HG03575 (cell line): ENCODE data around the gene HSPB6.

ENCODE experiments used
- ATAC-seq: cut with Tn5 transposase; IDR thresholded peaks from one replicate; pipeline ENCODE4 v1.9.1; 2021; ENCODE audit not compliant: unreplicated experiment, insufficient number of reproducible peaks, low FRiP score; ENCODE audit errors: extremely low read depth

Gene HSPB6

GRCh38 chr19:35722461-35722860, 34.4 kb downstream of the HSPB6 start:
- no peak for ATAC-seq

DNA sequence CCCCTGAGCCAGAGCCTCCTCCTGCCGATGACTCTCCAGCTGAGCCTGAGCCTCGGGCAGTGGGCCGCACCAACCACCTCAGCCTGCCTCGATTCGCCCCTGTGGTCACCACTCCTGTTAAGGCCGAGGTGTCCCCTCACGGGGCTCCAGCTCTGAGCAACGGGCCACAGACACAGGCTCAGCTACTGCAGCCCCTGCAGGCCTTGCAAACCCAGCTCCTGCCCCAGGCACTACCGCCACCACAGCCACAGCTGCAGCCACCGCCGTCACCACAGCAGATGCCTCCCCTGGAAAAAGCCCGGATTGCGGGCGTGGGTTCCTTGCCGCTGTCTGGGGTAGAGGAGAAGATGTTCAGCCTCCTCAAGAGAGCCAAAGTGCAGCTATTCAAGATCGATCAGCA, 35.5 kb downstream of the HSPB6 start:
- no peak for ATAC-seq

DNA sequence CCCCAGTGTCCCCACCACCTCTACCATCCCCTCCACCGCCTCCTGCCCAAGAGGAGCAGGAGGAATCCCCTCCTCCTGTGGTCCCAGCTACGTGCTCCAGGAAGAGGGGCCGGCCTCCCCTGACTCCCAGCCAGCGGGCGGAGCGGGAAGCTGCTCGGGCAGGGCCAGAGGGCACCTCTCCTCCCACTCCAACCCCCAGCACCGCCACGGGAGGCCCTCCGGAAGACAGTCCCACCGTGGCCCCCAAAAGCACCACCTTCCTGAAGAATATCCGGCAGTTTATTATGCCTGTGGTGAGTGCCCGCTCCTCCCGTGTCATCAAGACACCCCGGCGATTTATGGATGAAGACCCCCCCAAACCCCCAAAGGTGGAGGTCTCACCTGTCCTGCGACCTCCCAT, 36.2 kb downstream of the HSPB6 start:
- ATAC-seq = no peak

GRCh38 chr19:35720163-35720524, 36.7 kb downstream of the HSPB6 start:
- no peak for ATAC-seq

GRCh38 chr19:35719402-35720162, 37.2 kb downstream of the HSPB6 start:
- no peak for ATAC-seq

GRCh38 chr19:35718345-35719041, 38.3 kb downstream of the HSPB6 start:
- no peak for ATAC-seq

GRCh38 chr19:35717665-35718344, 39.0 kb downstream of the HSPB6 start, which contains the start of gene KMT2B:
Gene KMT2B (plus strand): TSS chr19:35718003. CDS start chr19:35718019, 16 bp downstream.
- no peak for ATAC-seq

DNA sequence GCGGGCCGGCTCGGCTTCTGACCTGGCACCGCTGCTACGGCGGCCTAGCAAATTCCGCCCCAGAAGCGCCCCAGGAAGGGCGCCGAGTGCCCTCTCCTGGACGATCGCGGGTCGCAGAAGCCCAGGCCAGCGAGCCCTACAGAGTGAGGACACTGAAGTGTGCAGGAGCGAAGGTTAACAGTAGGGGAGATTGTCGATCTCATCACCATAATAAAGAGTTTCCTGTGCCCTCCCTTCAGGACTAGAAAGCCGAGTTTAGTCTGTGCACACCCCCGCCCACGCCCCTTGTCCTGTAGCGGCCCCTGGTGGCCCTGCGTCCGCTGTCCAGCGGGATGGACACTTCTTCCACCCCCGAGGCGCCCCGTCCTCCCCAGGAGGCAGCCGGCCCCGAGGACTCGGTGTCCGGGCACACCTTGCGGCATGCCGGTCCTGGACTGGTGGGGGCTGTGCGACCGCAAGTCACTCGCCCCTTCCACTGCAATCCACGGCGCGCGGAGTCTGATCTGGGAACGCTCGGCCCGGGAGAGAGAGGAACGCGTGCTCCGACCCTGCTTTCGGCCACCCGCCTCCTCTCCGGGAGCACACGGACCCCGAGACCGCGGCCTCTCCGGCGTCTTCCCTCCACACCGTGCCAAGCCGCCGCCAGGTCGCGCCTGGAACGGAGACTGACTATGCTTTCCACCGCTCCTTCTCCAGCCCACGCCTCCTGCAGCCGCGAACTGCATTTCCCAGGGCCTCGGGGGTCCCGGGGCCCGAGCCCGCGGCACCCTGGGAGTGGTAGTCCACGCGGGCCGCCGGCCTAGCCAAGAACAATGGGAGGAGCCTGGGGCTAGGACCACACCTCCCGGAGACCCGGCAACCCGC, 39.8 kb downstream of the HSPB6 start:
- no peak for ATAC-seq

GRCh38 chr19:35715981-35716800, 40.6 kb downstream of the HSPB6 start:
- no peak for ATAC-seq

GRCh38 chr19:35715355-35715809, 41.4 kb downstream of the HSPB6 start:
- ATAC-seq = no peak

DNA sequence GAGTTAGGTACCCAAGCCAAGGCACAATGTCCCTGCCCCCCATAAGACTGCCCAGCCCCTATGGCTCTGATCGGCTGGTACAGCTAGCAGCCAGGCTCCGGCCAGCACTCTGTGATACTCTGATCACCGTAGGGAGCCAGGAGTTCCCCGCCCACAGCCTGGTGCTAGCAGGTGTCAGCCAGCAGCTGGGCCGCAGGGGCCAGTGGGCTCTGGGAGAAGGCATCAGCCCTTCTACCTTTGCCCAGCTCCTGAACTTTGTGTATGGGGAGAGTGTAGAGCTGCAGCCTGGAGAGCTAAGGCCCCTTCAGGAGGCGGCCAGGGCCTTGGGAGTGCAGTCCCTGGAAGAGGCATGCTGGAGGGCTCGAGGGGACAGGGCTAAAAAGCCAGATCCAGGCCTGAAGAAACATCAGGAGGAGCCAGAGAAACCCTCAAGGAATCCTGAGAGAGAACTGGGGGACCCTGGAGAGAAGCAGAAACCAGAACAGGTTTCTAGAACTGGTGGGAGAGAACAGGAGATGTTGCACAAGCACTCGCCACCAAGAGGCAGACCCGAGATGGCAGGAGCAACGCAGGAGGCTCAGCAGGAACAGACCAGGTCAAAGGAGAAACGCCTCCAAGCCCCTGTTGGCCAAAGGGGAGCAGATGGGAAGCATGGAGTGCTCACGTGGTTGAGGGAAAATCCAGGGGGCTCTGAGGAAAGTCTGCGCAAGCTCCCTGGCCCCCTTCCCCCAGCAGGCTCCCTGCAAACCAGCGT, 42.1 kb downstream of the HSPB6 start:
- no peak for ATAC-seq

- no peak for ATAC-seq
Observed at GRCh38 chr19:35713904-35714495, 42.8 kb downstream of the HSPB6 start.

DNA sequence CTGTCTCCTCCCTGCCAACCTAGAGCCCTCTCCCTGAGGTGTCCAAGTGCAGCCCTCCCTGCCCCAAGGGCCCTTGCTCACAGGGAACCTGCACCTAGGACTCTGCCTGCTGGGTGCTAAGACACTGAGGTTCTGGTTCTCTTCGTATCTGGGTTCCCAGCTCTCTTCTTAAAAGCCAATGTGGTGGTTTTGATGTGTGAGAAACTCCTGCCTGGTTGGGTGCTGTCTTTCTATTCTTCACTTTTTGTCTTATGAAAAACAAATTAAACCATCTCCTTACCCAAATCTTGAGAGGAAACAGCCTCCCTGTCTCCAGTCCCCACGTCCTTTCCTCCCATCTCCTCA, 43.4 kb downstream of the HSPB6 start:
- ATAC-seq = no peak

- ATAC-seq = no peak
Observed at GRCh38 chr19:35712567-35713505, 44.0 kb downstream of the HSPB6 start.

GRCh38 chr19:35710784-35711723, 45.8 kb downstream of the HSPB6 start:
- no peak for ATAC-seq
